ENCODE data around the gene AARS2. TPM values are rescaled to one million over a fixed set of nuclear protein-coding genes. Genes with fewer than 3 reads are reported as not detected.

AARS2 gene
- total and polyA plus RNA-seq, 9 of the 15 experiments (the other 6 are each of a cell fraction or from before 2014, with no cell fraction given) = 0.97 to 34.0 (median 18.3) TPM

DNA sequence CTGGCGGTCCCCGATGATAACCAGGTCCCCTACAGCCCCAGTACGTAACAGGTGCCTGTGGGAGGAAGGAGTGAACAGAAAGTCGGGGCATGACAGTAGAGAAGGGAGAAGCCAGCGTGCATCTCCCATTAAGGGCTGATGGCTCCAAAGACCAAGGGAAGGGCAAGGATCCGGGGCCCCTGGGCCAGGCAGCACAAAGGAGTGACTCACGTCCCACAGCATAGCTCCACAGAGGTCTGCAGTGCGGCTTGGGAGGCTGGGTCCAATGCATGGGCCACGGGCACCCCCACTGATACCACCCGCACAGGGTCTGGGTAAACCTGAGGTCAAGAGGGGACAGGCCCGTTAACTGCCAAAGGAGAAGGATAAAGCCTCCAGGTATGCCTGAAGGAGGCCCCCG lies 10.3 kb downstream of the AARS2 start:
- no TSS peak for BruUV-seq (replicated peaks)
- in situ Hi-C loops (cut with MboI) = no loop called here
- no peak for FAIRE-seq
- no peak for ATAC-seq
- Histone ChIP-seq H3K27ac (ENCODE audit: extremely low read depth, low read depth, low read length) (no peak overlapping the region), H3K9me3 (replicated peaks; ENCODE audit: control insufficient read depth, insufficient read depth, low read depth, low read length) (no peaks in the 10 kb centered on the region), H3K4me2 (ENCODE audit: insufficient read depth, low read length) (no peak overlapping the region), H4K20me1 (replicated peaks; ENCODE audit: control insufficient read depth, insufficient read depth, low read length) (peaks cover 3% of the 10 kb centered on the region; the same call in 1 of the 2 replicates), H3K79me2 (ENCODE audit: control insufficient read depth, insufficient read depth, low read length) (no peaks in the 10 kb centered on the region), H3K4me3 (no peak overlapping the region), H3K9me1 (ENCODE audit: control insufficient read depth, insufficient read depth, low read length) (no peaks in the 10 kb centered on the region), H2AFZ (ENCODE audit: low read depth, low read length) (no peak overlapping the region), H3K36me3 (ENCODE audit: control insufficient read depth, insufficient read depth, low read length) (peaks cover 76% of the 10 kb centered on the region), H3K9ac (ENCODE audit: insufficient read depth in 1 of 2, low read depth in 2 of 2, low read length in 2 of 2) (no peak overlapping the region), H3K27me3 (ENCODE audit: control insufficient read depth in 2 of 2, insufficient read depth in 2 of 2, low read length in 2 of 2) (peaks cover 0 to 3% of the 10 kb centered on the region in 2 experiments; a peak in 2 of 5 replicates), H3K4me1 (replicated peaks in 1 of 2; ENCODE audit: control insufficient read depth in 2 of 2, insufficient read depth in 2 of 2, low read length in 2 of 2) (peaks cover 2 to 19% of the 10 kb centered on the region in 2 experiments; a peak in 3 of 5 replicates)
- DNase-seq (ENCODE audit: extremely low read depth in 1 of 4, low spot score in 3 of 4) = no peak
- POLR2A ChIA-PET = interaction anchor here (0.6 to 2.6 kb wide), 7 partner anchors 10 to 85 kb away, joined by 3 to 17 read pairs (median 4); partner anchors contain the start of genes AARS2, CDC5L and SLC35B2
- CTCF ChIA-PET (ENCODE audit: low intra/inter-chr PET ratio) = no interaction called here
- intact Hi-C loops (cut with micrococcal nuclease) = no loop called here
- TF ChIP-seq POLR2AphosphoS2 (IDR thresholded peaks at IDR 0.05; ENCODE audit: low read length) (no peak), EGR1 (conservative IDR thresholded peaks at IDR 0.05) (no peak), ARID3A (IDR thresholded peaks at IDR 0.05; ENCODE audit: borderline replicate concordance, low read depth, low read length) (no peak), POLR2H (tag; IDR thresholded peaks at IDR 0.05; ENCODE audit: low read depth) (no peak), RFX5 (IDR thresholded peaks at IDR 0.05; ENCODE audit: low read depth, low read length) (no peak), KLF1 (tag; IDR thresholded peaks at IDR 0.05) (no peak), RB1 (IDR thresholded peaks at IDR 0.05; ENCODE audit: low read depth) (no peak), EP400 (IDR thresholded peaks at IDR 0.05) (no peak), KAT7 (CRISPR knock-in tag; IDR thresholded peaks at IDR 0.05; ENCODE audit: borderline replicate concordance) (no peak), HDAC3 (IDR thresholded peaks at IDR 0.05; ENCODE audit: borderline replicate concordance, partially characterized antibody) (no peak), TCF7 (IDR thresholded peaks at IDR 0.05; ENCODE audit: borderline replicate concordance) (no peak), ARNT (IDR thresholded peaks at IDR 0.05) (no peak), ILF3 (IDR thresholded peaks at IDR 0.05; ENCODE audit: borderline replicate concordance) (no peak), BRD9 (IDR thresholded peaks at IDR 0.05; ENCODE audit: low read depth, partially characterized antibody) (no peak)
- TF ChIP-seq, protein P1, sequence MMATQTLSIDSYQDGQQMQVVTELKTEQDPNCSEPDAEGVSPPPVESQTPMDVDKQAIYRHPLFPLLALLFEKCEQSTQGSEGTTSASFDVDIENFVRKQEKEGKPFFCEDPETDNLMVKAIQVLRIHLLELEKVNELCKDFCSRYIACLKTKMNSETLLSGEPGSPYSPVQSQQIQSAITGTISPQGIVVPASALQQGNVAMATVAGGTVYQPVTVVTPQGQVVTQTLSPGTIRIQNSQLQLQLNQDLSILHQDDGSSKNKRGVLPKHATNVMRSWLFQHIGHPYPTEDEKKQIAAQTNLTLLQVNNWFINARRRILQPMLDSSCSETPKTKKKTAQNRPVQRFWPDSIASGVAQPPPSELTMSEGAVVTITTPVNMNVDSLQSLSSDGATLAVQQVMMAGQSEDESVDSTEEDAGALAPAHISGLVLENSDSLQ (IDR thresholded peaks at IDR 0.05) = no peak
- TF ChIP-seq, protein P2, sequence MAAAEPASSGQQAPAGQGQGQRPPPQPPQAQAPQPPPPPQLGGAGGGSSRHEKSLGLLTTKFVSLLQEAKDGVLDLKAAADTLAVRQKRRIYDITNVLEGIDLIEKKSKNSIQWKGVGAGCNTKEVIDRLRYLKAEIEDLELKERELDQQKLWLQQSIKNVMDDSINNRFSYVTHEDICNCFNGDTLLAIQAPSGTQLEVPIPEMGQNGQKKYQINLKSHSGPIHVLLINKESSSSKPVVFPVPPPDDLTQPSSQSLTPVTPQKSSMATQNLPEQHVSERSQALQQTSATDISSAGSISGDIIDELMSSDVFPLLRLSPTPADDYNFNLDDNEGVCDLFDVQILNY (CRISPR knock-in tag; IDR thresholded peaks at IDR 0.05) = no peak
- TF ChIP-seq, protein P3, sequence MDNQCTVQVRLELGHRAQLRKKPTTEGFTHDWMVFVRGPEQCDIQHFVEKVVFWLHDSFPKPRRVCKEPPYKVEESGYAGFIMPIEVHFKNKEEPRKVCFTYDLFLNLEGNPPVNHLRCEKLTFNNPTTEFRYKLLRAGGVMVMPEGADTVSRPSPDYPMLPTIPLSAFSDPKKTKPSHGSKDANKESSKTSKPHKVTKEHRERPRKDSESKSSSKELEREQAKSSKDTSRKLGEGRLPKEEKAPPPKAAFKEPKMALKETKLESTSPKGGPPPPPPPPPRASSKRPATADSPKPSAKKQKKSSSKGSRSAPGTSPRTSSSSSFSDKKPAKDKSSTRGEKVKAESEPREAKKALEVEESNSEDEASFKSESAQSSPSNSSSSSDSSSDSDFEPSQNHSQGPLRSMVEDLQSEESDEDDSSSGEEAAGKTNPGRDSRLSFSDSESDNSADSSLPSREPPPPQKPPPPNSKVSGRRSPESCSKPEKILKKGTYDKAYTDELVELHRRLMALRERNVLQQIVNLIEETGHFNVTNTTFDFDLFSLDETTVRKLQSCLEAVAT (IDR thresholded peaks at IDR 0.05) = no peak
- TF ChIP-seq, protein P4, sequence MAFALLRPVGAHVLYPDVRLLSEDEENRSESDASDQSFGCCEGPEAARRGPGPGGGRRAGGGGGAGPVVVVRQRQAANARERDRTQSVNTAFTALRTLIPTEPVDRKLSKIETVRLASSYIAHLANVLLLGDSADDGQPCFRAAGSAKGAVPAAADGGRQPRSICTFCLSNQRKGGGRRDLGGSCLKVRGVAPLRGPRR (CRISPR knock-in tag; IDR thresholded peaks at IDR 0.05) = no peak
- 90% methylated on average over 12 of the region's 12 CpGs for WGBS (ENCODE audit: insufficient coverage, low coverage, missing lambda C conversion rate)
